GM23338 (cell line): ENCODE data around the gene MYH3. TPM values are rescaled to one million over a fixed set of nuclear protein-coding genes. Genes with fewer than 3 reads are reported as not detected.
A peak's percentile ranks its signal among the peaks of the same experiment; 100 is the strongest.

ENCODE experiments used
- ATAC-seq: fragments of 200-7000 bp; cut with Tn5 transposase; 3 replicates; pipeline ENCODE4 v1.9.1; 2020
- DNase-seq: peaks from one replicate; pipeline ENCODE4 v3.0.0-alpha.2; 2015; ENCODE audit warnings: low spot score
- H2AFZ ChIP-seq: fragments of 200-600 bp; sonication (generic); 2 replicates; pipeline ENCODE4 v1.8.0; 2016; ENCODE audit warnings: antibody characterized with exemption, mild to moderate bottlenecking, moderate library complexity
- H3F3A ChIP-seq: fragments of 200-600 bp; sonication (generic); replicated peaks from 2 replicates; pipeline ENCODE4 v1.8.0; 2017; ENCODE audit warnings: antibody characterized with exemption, mixed run types, low read depth
- H3K27ac ChIP-seq: fragments of 200-600 bp; sonication (generic); 2 replicates; pipeline ENCODE4 v1.6.1; 2016; ENCODE audit warnings: low read depth
- H3K27me3 ChIP-seq: fragments of 200-600 bp; sonication (generic); 2 replicates; pipeline ENCODE4 v1.8.0; 2016; ENCODE audit warnings: mild to moderate bottlenecking, mixed run types, moderate library complexity; ENCODE audit not compliant: insufficient read depth
- H3K36me3 ChIP-seq: fragments of 200-600 bp; sonication (generic); 2 replicates; pipeline ENCODE4 v1.8.0; 2016; ENCODE audit warnings: mild to moderate bottlenecking; ENCODE audit not compliant: insufficient read depth
- H3K4me1 ChIP-seq: fragments of 200-600 bp; sonication (generic); 2 replicates; pipeline ENCODE4 v1.8.0; 2016; ENCODE audit warnings: mild to moderate bottlenecking, moderate library complexity; ENCODE audit not compliant: insufficient read depth
- H3K4me2 ChIP-seq: fragments of 200-600 bp; sonication (generic); 2 replicates; pipeline ENCODE4 v1.7.1; 2017; ENCODE audit warnings: mixed run types
- H3K4me3 ChIP-seq: fragments of 200-600 bp; sonication (generic); 2 replicates; pipeline ENCODE4 v1.6.1; 2016; ENCODE audit warnings: mixed run types
- H3K79me2 ChIP-seq: fragments of 200-600 bp; sonication (generic); replicated peaks from 2 replicates; pipeline ENCODE4 v1.8.0; 2017; ENCODE audit warnings: mild to moderate bottlenecking; ENCODE audit not compliant: insufficient read depth
- H3K9me2 ChIP-seq: fragments of 200-600 bp; sonication (generic); 2 replicates; pipeline ENCODE4 v1.8.0; 2017; ENCODE audit not compliant: insufficient read depth
- H4K20me1 ChIP-seq: fragments of 200-600 bp; sonication (generic); replicated peaks from 2 replicates; pipeline ENCODE4 v1.8.0; 2017; ENCODE audit warnings: mild to moderate bottlenecking; ENCODE audit not compliant: insufficient read depth
- H3K27ac Mint-ChIP-seq: 2 replicates; pipeline ENCODE4 v1.8.0; 2020; ENCODE audit warnings: inconsistent platforms, mild to moderate bottlenecking, moderate library complexity, mixed read lengths
- H3K27me3 Mint-ChIP-seq: 3 replicates; pipeline ENCODE4 v1.8.0; 2022; ENCODE audit warnings: low read depth, mild to moderate bottlenecking, moderate library complexity, mixed read lengths, inconsistent platforms; ENCODE audit not compliant: insufficient read depth, poor library complexity
- H3K36me3 Mint-ChIP-seq: 3 replicates; pipeline ENCODE4 v1.8.0; 2021; ENCODE audit warnings: low read depth, mild to moderate bottlenecking, inconsistent platforms, moderate library complexity, mixed read lengths
- H3K4me1 Mint-ChIP-seq: 3 replicates; pipeline ENCODE4 v1.8.0; 2020; ENCODE audit warnings: mild to moderate bottlenecking, inconsistent platforms, mixed read lengths
- H3K4me3 Mint-ChIP-seq: 3 replicates; pipeline ENCODE4 v1.8.0; 2021; ENCODE audit warnings: moderate library complexity, mild to moderate bottlenecking, inconsistent platforms, mixed read lengths
- H3K9me3 Mint-ChIP-seq: 3 replicates; pipeline ENCODE4 v1.8.0; 2020; ENCODE audit warnings: moderate library complexity, mild to moderate bottlenecking, inconsistent platforms, mixed read lengths
- EZH2phosphoT487 ChIP-seq: fragments of 200-600 bp; sonication (generic); IDR thresholded peaks from one replicate; pipeline ENCODE4 v1.8.1; 2018; ENCODE audit warnings: antibody characterized with exemption; ENCODE audit not compliant: unreplicated experiment
- POLR2AphosphoS5 ChIP-seq: IDR thresholded peaks from 2 replicates; pipeline ENCODE4 v1.6.1; 2016; ENCODE audit warnings: antibody characterized with exemption, low read depth
- STAT1 ChIP-seq: IDR thresholded peaks from one replicate; pipeline ENCODE4 v1.6.1; 2016; ENCODE audit warnings: antibody characterized with exemption; ENCODE audit not compliant: unreplicated experiment
- ZNF114 ChIP-seq: fragments of 250-450 bp; sonication (Bioruptor Pico); IDR thresholded peaks from 2 replicates; pipeline ENCODE4 v1.5.0; 2020; ENCODE audit warnings: mild to moderate bottlenecking, moderate library complexity
- polyA plus RNA-seq: library from polyadenylated mRNA; unstranded; fragments of >200 nt; fragmentation: Nextera tagmentation; extraction: Ambion mirVana; gene quantifications from 2 replicates; pipeline ENCODE4 v1.2.1, GENCODE V29; 2016
- total RNA-seq: library from RNA; depleted of rRNA; stranded (reverse); fragments of >200 nt; shearing (Covaris generic); gene quantifications from 2 replicates; pipeline ENCODE4 v1.2.3, GENCODE V29; 2014
- TF ChIP-seq, protein P1 (sequence below): fragments of 250-450 bp; sonication (Bioruptor Pico); IDR thresholded peaks from 2 replicates; pipeline ENCODE4 v1.5.0; 2020; ENCODE audit warnings: mild to moderate bottlenecking, moderate library complexity
- TF ChIP-seq, protein P2 (sequence below): IDR thresholded peaks from one replicate; pipeline ENCODE4 v1.6.1; 2018; ENCODE audit warnings: antibody characterized with exemption; ENCODE audit not compliant: unreplicated experiment

Gene MYH3
- total and polyA plus RNA-seq, 2 experiments from 2014 or later: 0.84 to 1.8 TPM

DNA sequence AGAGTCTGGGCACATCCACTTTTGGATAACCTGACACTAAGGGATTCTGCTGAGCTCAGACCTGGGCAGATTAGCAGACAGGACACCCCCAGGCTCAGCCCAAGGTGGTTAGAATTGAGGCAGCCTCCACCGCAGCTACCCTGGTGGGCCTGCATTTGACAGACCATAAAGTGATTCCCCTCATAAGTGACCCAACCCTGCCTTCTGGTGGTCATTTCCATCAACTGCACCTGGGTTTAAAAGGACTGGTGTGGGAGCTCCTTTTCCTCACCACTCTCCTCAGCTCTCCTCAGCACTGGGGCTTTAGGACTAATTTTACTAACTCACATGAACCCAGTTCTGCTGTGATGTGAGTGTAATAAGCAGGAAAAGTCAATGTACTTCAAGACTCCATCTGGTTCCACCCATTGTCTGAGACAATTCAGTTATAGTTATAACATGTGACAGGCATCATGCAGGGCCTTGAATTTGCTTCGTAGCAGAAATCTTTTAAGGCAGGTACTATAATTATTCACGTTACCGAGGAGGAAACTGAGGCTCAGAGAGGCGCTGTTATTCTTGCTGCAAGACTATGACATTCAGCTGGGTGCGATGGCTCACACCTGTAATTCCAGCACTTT, 42.5 kb downstream of the MYH3 start (continued):
- TF ChIP-seq, protein P1, sequence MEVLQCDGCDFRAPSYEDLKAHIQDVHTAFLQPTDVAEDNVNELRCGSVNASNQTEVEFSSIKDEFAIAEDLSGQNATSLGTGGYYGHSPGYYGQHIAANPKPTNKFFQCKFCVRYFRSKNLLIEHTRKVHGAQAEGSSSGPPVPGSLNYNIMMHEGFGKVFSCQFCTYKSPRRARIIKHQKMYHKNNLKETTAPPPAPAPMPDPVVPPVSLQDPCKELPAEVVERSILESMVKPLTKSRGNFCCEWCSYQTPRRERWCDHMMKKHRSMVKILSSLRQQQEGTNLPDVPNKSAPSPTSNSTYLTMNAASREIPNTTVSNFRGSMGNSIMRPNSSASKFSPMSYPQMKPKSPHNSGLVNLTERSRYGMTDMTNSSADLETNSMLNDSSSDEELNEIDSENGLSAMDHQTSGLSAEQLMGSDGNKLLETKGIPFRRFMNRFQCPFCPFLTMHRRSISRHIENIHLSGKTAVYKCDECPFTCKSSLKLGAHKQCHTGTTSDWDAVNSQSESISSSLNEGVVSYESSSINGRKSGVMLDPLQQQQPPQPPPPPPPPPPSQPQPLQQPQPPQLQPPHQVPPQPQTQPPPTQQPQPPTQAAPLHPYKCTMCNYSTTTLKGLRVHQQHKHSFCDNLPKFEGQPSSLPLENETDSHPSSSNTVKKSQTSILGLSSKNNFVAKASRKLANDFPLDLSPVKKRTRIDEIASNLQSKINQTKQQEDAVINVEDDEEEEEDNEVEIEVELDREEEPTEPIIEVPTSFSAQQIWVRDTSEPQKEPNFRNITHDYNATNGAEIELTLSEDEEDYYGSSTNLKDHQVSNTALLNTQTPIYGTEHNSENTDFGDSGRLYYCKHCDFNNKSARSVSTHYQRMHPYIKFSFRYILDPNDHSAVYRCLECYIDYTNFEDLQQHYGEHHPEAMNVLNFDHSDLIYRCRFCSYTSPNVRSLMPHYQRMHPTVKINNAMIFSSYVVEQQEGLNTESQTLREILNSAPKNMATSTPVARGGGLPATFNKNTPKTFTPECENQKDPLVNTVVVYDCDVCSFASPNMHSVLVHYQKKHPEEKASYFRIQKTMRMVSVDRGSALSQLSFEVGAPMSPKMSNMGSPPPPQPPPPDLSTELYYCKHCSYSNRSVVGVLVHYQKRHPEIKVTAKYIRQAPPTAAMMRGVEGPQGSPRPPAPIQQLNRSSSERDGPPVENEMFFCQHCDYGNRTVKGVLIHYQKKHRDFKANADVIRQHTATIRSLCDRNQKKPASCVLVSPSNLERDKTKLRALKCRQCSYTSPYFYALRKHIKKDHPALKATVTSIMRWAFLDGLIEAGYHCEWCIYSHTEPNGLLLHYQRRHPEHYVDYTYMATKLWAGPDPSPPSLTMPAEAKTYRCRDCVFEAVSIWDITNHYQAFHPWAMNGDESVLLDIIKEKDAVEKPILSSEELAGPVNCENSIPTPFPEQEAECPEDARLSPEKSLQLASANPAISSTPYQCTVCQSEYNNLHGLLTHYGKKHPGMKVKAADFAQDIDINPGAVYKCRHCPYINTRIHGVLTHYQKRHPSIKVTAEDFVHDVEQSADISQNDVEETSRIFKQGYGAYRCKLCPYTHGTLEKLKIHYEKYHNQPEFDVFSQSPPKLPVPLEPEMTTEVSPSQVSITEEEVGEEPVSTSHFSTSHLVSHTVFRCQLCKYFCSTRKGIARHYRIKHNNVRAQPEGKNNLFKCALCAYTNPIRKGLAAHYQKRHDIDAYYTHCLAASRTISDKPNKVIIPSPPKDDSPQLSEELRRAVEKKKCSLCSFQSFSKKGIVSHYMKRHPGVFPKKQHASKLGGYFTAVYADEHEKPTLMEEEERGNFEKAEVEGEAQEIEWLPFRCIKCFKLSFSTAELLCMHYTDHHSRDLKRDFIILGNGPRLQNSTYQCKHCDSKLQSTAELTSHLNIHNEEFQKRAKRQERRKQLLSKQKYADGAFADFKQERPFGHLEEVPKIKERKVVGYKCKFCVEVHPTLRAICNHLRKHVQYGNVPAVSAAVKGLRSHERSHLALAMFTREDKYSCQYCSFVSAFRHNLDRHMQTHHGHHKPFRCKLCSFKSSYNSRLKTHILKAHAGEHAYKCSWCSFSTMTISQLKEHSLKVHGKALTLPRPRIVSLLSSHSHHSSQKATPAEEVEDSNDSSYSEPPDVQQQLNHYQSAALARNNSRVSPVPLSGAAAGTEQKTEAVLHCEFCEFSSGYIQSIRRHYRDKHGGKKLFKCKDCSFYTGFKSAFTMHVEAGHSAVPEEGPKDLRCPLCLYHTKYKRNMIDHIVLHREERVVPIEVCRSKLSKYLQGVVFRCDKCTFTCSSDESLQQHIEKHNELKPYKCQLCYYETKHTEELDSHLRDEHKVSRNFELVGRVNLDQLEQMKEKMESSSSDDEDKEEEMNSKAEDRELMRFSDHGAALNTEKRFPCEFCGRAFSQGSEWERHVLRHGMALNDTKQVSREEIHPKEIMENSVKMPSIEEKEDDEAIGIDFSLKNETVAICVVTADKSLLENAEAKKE (CRISPR knock-in tag): no peak
- TF ChIP-seq ZNF114 (CRISPR knock-in tag) (no peak), STAT1 (no peak), EZH2phosphoT487 (no peak)

DNA sequence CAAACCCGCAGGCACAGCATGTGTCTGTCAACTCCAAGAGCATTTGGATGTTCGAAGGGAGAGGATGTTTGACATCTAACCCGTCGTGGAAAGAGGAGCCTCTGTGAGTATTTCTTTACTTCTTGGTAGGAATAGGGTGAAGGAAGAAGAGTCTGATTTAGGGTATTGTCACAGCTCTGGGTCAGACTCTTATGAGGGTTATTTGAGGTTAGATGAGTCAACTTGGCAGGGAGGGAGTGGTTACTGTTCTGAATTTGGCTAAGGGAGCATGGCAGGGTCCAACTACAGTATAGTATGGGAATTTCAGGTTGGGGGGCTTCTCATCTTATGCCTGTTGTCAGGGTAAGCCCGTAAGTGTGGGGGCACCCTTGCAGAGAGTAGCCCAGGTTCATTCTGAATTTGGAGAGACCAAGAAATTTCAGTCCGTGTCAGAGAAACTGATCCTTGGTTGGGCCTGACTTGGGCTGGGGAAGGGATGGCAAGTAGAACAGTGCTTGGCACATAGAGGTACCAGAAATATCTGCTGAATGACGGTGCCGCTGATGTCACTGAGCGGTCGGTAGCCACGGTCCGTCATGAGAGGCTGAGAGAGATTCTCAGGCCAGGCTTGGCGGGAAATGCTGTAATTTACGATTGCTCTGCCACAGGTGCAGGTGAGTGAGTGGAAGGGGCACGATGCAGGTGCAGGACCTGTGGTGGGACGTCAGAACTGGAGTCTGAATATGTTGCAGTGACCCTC, 43.2 kb downstream of the MYH3 start:
- Histone ChIP-seq H3K27ac (no peak overlapping the region), H3K9me2 (0 out of 2 replicates have a peak, but pooled peaks cover 7% of the 10 kb centered on the region), H3K79me2 (no peaks in the 10 kb centered on the region), H3K4me1 (no peaks in the 10 kb centered on the region), H3K36me3 (no peaks in the 10 kb centered on the region), H3F3A (no peaks in the 10 kb centered on the region), H2AFZ (peak overlapping the region; percentile 21), H3K27me3 (no peaks in the 10 kb centered on the region), H4K20me1 (no peaks in the 10 kb centered on the region), H3K4me3 (no peak overlapping the region), H3K4me2 (no peak overlapping the region)
- no peak for DNase-seq
- Mint-ChIP-seq H3K27me3 (peaks cover 16% of the 10 kb centered on the region), H3K4me1 (peaks cover 19% of the 10 kb centered on the region), H3K9me3 (no peaks in the 10 kb centered on the region; the same call in 2 of the 3 replicates), H3K27ac (no peak overlapping the region), H3K4me3 (no peak overlapping the region), H3K36me3 (no peaks in the 10 kb centered on the region)
- no peak for ATAC-seq
- no peak for TF ChIP-seq POLR2AphosphoS5
- TF ChIP-seq, protein P2, sequence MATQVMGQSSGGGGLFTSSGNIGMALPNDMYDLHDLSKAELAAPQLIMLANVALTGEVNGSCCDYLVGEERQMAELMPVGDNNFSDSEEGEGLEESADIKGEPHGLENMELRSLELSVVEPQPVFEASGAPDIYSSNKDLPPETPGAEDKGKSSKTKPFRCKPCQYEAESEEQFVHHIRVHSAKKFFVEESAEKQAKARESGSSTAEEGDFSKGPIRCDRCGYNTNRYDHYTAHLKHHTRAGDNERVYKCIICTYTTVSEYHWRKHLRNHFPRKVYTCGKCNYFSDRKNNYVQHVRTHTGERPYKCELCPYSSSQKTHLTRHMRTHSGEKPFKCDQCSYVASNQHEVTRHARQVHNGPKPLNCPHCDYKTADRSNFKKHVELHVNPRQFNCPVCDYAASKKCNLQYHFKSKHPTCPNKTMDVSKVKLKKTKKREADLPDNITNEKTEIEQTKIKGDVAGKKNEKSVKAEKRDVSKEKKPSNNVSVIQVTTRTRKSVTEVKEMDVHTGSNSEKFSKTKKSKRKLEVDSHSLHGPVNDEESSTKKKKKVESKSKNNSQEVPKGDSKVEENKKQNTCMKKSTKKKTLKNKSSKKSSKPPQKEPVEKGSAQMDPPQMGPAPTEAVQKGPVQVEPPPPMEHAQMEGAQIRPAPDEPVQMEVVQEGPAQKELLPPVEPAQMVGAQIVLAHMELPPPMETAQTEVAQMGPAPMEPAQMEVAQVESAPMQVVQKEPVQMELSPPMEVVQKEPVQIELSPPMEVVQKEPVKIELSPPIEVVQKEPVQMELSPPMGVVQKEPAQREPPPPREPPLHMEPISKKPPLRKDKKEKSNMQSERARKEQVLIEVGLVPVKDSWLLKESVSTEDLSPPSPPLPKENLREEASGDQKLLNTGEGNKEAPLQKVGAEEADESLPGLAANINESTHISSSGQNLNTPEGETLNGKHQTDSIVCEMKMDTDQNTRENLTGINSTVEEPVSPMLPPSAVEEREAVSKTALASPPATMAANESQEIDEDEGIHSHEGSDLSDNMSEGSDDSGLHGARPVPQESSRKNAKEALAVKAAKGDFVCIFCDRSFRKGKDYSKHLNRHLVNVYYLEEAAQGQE: no peak
